Activated naive CD8-positive, alpha-beta T cell treated with anti-CD3 and anti-CD28 coated beads, Interleukin-2, amount 10 ng/mL, durations not matched to agents 7 days and 5 days (primary cell): ENCODE measurements around the gene CCDC57. TPM values are rescaled to one million over a fixed set of nuclear protein-coding genes. Genes with fewer than 3 reads are reported as not detected.

Experiments
- ATAC-seq: fragments of 150-1000 bp; cut with Tn5 transposase; one replicate; pipeline ENCODE4 v1.10.0; 2021; ENCODE audit warnings: low read depth, moderate library complexity
- POLR2A ChIA-PET: fragments of 350-600 bp; sonication (Branson Sonifier 250); formaldehyde crosslinking; loops from one replicate; lab custom pipeline; 2021; ENCODE audit warnings: antibody characterized with exemption; lab: Charles Lee
- DNase-seq: peaks from one replicate; pipeline ENCODE4 v3.0.0; 2021
- H3K27ac Mint-ChIP-seq: one replicate; pipeline ENCODE4 v1.8.0; 2022; ENCODE audit warnings: mild to moderate bottlenecking, mixed read lengths
- H3K27me3 Mint-ChIP-seq: one replicate; pipeline ENCODE4 v1.8.0; 2022; ENCODE audit warnings: mild to moderate bottlenecking, moderate library complexity, mixed read lengths
- H3K36me3 Mint-ChIP-seq: one replicate; pipeline ENCODE4 v1.8.0; 2021; ENCODE audit warnings: mild to moderate bottlenecking, mixed read lengths
- H3K4me1 Mint-ChIP-seq: one replicate; pipeline ENCODE4 v1.8.0; 2021; ENCODE audit warnings: mixed read lengths
- H3K4me3 Mint-ChIP-seq: one replicate; pipeline ENCODE4 v1.8.0; 2022; ENCODE audit warnings: mild to moderate bottlenecking, moderate library complexity, mixed read lengths
- H3K9me3 Mint-ChIP-seq: one replicate; pipeline ENCODE4 v1.8.0; 2021; ENCODE audit warnings: mixed read lengths
- total RNA-seq, 2 experiments: library from RNA; stranded (reverse); gene quantifications; one replicate each; pipeline ENCODE4 v1.2.3, GENCODE V29; 2021

Gene CCDC57
- total RNA-seq, 2 experiments from 2014 or later: 79.5 to 81.7 TPM

DNA sequence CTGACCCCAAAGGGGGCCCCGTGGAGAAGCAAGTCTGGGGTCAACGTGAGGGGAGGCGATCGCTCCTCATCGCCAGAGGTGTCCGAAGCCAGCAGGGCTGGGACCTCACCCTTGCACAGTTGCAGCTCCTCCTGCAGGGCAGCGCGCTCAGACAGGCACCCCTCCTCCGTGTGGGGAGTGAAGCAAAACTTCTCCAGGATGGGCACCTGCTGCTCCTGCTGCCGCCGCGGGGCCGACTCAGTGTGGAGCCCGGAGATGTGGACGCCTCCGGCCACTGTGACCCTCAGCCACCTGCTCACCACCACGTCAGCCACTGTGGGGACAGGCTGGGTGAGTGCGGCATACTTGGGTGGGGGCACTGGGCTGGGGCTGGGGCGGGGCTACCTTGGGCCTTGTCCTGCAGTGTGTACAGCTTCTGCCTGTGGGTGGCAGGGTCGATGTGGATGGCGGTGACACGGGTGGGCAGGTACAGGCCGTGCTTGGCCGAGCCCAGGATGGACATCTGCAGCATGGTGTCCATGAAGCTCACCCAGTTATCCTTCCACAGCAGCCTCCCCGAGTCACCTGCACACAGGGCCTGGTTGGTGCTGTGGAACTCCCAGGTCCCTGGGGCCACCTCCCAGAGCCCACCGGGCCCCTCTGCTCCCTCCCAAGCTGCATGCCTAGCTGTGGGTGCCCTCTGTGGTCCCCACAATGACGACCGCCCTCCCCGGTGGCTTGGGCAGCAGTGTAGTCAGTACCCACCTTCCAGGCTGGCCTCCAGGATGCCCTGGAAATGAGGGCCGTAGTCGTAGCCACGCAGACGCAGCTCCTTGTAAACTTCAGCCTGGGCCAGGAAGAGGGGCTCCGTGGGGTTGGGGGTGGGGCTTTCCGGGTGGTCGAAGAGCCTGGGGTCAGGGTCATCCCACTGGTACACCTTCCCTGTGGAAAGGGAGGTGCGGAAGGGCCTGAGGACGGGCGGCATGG, 125.4 kb downstream of the CCDC57 start:
- POLR2A ChIA-PET: interaction anchor here (0.7 kb wide), 1 partner anchor 9 kb away, joined by 3 read pairs; no protein-coding TSS in a partner anchor
- Mint-ChIP-seq H3K4me1 (no peaks in the 10 kb centered on the region), H3K9me3 (no peaks in the 10 kb centered on the region), H3K4me3 (no peak overlapping the region), H3K27ac (no peak overlapping the region), H3K36me3 (no peaks in the 10 kb centered on the region), H3K27me3 (no peaks in the 10 kb centered on the region)
- ATAC-seq (no peak), DNase-seq (no peak)

GRCh38 chr17:82085931-82086764, 126.5 kb downstream of the CCDC57 start:
- Mint-ChIP-seq H3K4me1 (no peaks in the 10 kb centered on the region), H3K27me3 (no peaks in the 10 kb centered on the region), H3K9me3 (no peaks in the 10 kb centered on the region), H3K4me3 (no peak overlapping the region), H3K36me3 (no peaks in the 10 kb centered on the region), H3K27ac (no peak overlapping the region)
- DNase-seq: no peak
- ATAC-seq: no peak
- POLR2A ChIA-PET: interaction anchor here (0.7 kb wide), 2 partner anchors 10 to 115 kb away, joined by 3 read pairs; no protein-coding TSS in a partner anchor

GRCh38 chr17:82085031-82085861, 127.4 kb downstream of the CCDC57 start:
- H3K27ac Mint-ChIP-seq: no peak overlapping the region
- no peaks in the 10 kb centered on the region for H3K27me3 Mint-ChIP-seq
- no peaks in the 10 kb centered on the region for H3K36me3 Mint-ChIP-seq
- DNase-seq (no peak), ATAC-seq (no peak)
- POLR2A ChIA-PET: no interaction called here
- H3K4me1 Mint-ChIP-seq: no peaks in the 10 kb centered on the region
- H3K9me3 Mint-ChIP-seq: no peaks in the 10 kb centered on the region
- H3K4me3 Mint-ChIP-seq: no peak overlapping the region

DNA sequence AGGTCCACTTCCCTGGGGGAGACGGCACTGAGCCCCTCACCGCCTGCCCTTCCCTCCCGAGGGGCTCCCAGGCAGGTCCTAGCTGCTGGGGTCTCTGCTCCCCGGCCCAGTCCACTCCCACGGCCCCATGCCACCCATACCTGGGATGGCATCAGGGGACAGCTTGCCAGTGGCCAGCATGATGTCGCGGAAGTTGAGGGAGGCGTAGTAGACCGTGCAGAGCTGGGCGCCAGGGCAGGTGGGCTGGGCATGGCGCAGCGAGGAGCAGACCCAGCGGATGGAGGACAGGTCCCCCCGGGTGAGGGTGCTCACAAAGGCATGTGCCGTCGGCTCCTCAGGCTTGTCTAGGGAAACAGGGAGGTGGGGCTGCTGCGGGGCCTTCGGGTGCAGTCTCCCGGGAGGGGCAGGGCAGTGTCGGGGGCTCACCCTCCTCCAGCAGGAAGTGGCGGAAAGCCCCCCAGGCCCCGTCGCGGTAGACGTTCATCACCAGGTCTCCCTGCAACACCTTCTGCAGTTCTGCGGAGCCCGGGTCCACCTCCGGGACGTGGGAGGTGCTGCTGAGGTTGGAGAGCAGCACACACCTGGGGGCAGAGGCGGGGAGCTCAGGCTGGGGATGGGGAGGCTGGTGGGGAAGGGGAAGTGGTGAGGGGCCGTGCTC, 128.1 kb downstream of the CCDC57 start:
- no peak overlapping the region for H3K27ac Mint-ChIP-seq
- H3K36me3 Mint-ChIP-seq: no peaks in the 10 kb centered on the region
- H3K4me1 Mint-ChIP-seq: no peaks in the 10 kb centered on the region
- no peak for ATAC-seq
- no peaks in the 10 kb centered on the region for H3K9me3 Mint-ChIP-seq
- DNase-seq: no peak
- no peaks in the 10 kb centered on the region for H3K27me3 Mint-ChIP-seq
- POLR2A ChIA-PET: no interaction called here
- H3K4me3 Mint-ChIP-seq: no peak overlapping the region

DNA sequence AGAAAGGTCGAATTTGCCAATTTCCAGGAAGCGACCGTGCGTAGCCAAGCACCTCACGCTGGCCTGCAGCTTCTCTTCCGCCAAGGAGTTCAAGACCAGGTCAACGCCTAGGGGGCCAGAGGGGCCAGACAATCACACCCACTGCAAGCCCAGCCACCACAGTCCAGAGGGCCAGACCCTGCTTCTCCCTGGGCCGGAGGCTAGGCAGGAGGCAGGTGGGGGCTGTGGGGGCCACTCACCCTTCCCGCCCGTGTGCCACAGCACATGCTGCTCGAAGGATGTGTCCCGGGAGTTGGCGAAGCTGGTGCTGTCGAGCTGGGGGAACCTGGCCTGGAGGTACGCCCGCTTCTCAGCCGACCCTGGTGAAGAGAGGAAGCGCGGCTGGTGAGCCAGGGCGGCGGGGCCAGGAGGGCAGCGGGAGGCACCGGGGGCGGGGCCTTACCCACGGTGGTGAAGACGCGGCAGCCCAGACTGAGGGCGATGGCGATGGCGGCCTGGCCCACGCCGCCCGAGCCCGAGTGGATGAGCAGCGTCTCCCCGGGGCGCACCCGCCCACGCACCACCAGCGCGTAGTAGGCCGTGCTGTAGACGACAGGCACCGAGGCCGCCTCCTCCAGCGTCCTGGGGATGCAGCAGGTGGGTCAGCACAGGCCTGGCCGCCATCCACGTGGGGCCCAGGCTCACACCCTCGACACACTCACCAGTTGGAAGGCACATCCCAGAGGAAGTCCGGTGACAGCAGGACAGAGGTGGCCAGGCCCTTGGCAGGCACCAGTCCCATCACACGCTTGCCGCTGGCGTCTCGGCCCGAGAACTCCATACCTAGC, 128.9 kb downstream of the CCDC57 start:
- no peak for ATAC-seq
- Mint-ChIP-seq H3K36me3 (no peaks in the 10 kb centered on the region), H3K4me3 (no peak overlapping the region), H3K27ac (no peak overlapping the region), H3K4me1 (no peaks in the 10 kb centered on the region), H3K27me3 (no peaks in the 10 kb centered on the region), H3K9me3 (no peaks in the 10 kb centered on the region)
- POLR2A ChIA-PET: no interaction called here
- DNase-seq: no peak

GRCh38 chr17:82083009-82083408, 129.6 kb downstream of the CCDC57 start:
- no peak for DNase-seq
- Mint-ChIP-seq H3K4me1 (no peaks in the 10 kb centered on the region), H3K4me3 (no peak overlapping the region), H3K36me3 (peaks cover 3% of the 10 kb centered on the region), H3K27ac (no peak overlapping the region), H3K27me3 (no peaks in the 10 kb centered on the region), H3K9me3 (no peaks in the 10 kb centered on the region)
- POLR2A ChIA-PET: no interaction called here
- ATAC-seq: no peak

- H3K36me3 Mint-ChIP-seq: peaks cover 3% of the 10 kb centered on the region
- ATAC-seq: no peak
- POLR2A ChIA-PET: no interaction called here
- no peak overlapping the region for H3K27ac Mint-ChIP-seq
- DNase-seq: no peak
- no peaks in the 10 kb centered on the region for H3K4me1 Mint-ChIP-seq
- H3K4me3 Mint-ChIP-seq: no peak overlapping the region
- no peaks in the 10 kb centered on the region for H3K9me3 Mint-ChIP-seq
- no peaks in the 10 kb centered on the region for H3K27me3 Mint-ChIP-seq
Measured at GRCh38 chr17:82082456-82082855, 130.2 kb downstream of the CCDC57 start.

DNA sequence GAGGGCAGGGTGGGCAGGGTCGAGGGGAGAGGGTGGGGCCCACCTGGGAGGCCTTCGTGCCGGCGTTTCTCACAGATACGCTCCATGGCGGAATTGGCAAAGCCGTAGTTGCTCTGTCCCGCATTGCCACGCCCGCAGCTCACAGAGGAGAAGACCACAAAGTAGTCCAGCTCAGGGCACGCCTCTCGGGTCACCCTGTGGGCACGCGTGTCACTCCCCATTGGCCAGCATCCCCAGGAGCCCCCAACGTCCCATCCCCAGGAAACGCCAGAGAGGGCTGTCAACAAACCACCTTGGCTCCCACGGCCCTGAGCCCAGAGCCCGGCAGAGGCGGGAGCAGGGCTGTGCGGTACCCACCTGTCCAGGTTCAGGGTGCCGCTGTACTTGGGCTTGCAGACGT, 130.7 kb downstream of the CCDC57 start:
- Mint-ChIP-seq H3K27me3 (no peaks in the 10 kb centered on the region), H3K4me1 (no peaks in the 10 kb centered on the region), H3K36me3 (peaks cover 3% of the 10 kb centered on the region), H3K27ac (no peak overlapping the region), H3K4me3 (no peak overlapping the region), H3K9me3 (no peaks in the 10 kb centered on the region)
- DNase-seq: no peak
- ATAC-seq: no peak
- POLR2A ChIA-PET: no interaction called here

- Mint-ChIP-seq H3K4me3 (no peak overlapping the region), H3K27ac (no peak overlapping the region), H3K27me3 (peaks cover 1% of the 10 kb centered on the region), H3K4me1 (no peaks in the 10 kb centered on the region), H3K36me3 (peaks cover 3% of the 10 kb centered on the region), H3K9me3 (no peaks in the 10 kb centered on the region)
- POLR2A ChIA-PET: no interaction called here
- ATAC-seq (no peak), DNase-seq (no peak)
Measured at GRCh38 chr17:82081546-82081945, 131.1 kb downstream of the CCDC57 start.

GRCh38 chr17:82080789-82081464, 131.7 kb downstream of the CCDC57 start:
- Mint-ChIP-seq H3K36me3 (peaks cover 3% of the 10 kb centered on the region), H3K4me3 (no peak overlapping the region)

GRCh38 chr17:82080048-82080788, 132.4 kb downstream of the CCDC57 start:
- Mint-ChIP-seq H3K4me1 (no peaks in the 10 kb centered on the region), H3K27ac (no peak overlapping the region), H3K27me3 (peaks cover 1% of the 10 kb centered on the region), H3K36me3 (peaks cover 3% of the 10 kb centered on the region), H3K9me3 (no peaks in the 10 kb centered on the region), H3K4me3 (no peak overlapping the region)
- no peak for DNase-seq
- POLR2A ChIA-PET: interaction anchor here (0.9 kb wide), 1 partner anchor 14 kb away, joined by 3 read pairs; no protein-coding TSS in a partner anchor
- ATAC-seq: no peak

More at GRCh38 chr17:82080789-82081464, 131.7 kb downstream of the CCDC57 start:
- POLR2A ChIA-PET: interaction anchor here (0.9 kb wide), 1 partner anchor 15 kb away, joined by 3 read pairs; no protein-coding TSS in a partner anchor
- H3K27me3 Mint-ChIP-seq: peaks cover 1% of the 10 kb centered on the region
- no peak for DNase-seq
- H3K4me1 Mint-ChIP-seq: no peaks in the 10 kb centered on the region
- no peak for ATAC-seq
- no peaks in the 10 kb centered on the region for H3K9me3 Mint-ChIP-seq
- no peak overlapping the region for H3K27ac Mint-ChIP-seq
